ENCODE data around the gene HEATR5B.
"Not testable (repeated sequence)": the region's sequence is repeated elsewhere in the genome, so short reads cannot be mapped to it uniquely, and the experiment has no call there.

The HEATR5B gene

DNA sequence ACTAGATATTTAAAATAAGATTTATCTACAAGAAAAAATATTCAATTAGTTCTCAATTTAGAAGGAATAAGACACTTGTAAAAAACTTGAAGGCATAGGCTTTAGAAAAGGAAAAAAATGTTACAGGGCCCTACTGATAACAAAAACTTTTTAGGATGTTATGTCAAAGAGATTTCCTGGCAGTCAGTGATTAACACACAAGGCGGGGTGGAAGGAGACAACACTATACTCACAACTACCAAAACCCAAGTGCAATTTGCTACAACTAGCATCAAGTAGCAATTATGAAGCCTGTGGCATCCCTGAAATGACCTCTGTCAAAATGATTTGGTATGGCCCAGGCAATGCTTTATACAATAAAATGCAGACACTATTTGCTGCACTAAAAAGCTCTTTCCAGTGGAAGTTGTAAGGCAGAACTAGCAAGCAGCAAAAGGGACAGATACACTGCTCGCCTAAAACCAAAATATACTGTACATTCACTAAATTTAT is 133.1 kb downstream of the HEATR5B start:
- Histone ChIP-seq H3K27me3 (ENCODE audit: insufficient read depth, poor library complexity, severe bottlenecking) (no peaks in the 10 kb centered on the region), H3K27ac (replicated peaks) (no peak overlapping the region), H3K4me3 (replicated peaks; ENCODE audit: insufficient read depth, low read length) (no peak overlapping the region)
- DNase-seq (ENCODE audit: low read depth in 1 of 2, low spot score in 1 of 2), result no peak
- no peak for TF ChIP-seq POLR2AphosphoS5 (IDR thresholded peaks at IDR 0.05; ENCODE audit: low read depth)
- no peak for TF ChIP-seq GABPA (IDR thresholded peaks at IDR 0.05; ENCODE audit: low read depth)
- TF ChIP-seq, protein P1, sequence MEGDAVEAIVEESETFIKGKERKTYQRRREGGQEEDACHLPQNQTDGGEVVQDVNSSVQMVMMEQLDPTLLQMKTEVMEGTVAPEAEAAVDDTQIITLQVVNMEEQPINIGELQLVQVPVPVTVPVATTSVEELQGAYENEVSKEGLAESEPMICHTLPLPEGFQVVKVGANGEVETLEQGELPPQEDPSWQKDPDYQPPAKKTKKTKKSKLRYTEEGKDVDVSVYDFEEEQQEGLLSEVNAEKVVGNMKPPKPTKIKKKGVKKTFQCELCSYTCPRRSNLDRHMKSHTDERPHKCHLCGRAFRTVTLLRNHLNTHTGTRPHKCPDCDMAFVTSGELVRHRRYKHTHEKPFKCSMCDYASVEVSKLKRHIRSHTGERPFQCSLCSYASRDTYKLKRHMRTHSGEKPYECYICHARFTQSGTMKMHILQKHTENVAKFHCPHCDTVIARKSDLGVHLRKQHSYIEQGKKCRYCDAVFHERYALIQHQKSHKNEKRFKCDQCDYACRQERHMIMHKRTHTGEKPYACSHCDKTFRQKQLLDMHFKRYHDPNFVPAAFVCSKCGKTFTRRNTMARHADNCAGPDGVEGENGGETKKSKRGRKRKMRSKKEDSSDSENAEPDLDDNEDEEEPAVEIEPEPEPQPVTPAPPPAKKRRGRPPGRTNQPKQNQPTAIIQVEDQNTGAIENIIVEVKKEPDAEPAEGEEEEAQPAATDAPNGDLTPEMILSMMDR (IDR thresholded peaks at IDR 0.05; ENCODE audit: insufficient read depth, low read length), result no peak
- TF ChIP-seq SPI1 (IDR thresholded peaks at IDR 0.05; ENCODE audit: borderline replicate concordance, low read depth), result no peak
- TF ChIP-seq REST (IDR thresholded peaks at IDR 0.05; ENCODE audit: insufficient replicate concordance, low read depth), result no peak

DNA sequence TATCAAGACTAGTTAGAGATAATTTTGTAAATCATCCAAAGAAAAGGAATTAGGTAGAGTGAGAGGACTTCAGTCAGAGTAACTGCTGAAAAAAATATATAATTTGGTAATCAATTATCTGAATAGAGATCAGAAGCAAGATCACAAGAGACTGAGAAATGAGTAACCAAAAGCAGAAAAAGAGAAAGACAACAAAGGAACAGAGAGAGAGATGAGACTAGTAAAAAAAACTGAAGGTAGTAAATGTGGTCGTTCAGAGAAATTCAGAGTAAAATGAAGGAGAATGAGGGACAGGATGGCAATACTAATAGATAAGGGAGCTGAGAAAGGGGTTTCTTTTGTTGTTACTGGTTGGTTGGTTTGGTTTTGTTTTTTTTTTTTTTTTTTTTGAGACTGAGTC is 134.3 kb downstream of the HEATR5B start:
- no peak for DNase-seq (ENCODE audit: low read depth in 1 of 2, low spot score in 1 of 2)
- Histone ChIP-seq H3K27ac (replicated peaks) (no peak overlapping the region), H3K27me3 (ENCODE audit: insufficient read depth, poor library complexity, severe bottlenecking) (no peaks in the 10 kb centered on the region), H3K4me3 (replicated peaks; ENCODE audit: insufficient read depth, low read length) (no peak overlapping the region)
- TF ChIP-seq GABPA (IDR thresholded peaks at IDR 0.05; ENCODE audit: low read depth) (no peak), REST (IDR thresholded peaks at IDR 0.05; ENCODE audit: insufficient replicate concordance, low read depth) (no peak), SPI1 (IDR thresholded peaks at IDR 0.05; ENCODE audit: borderline replicate concordance, low read depth) (no peak), POLR2AphosphoS5 (IDR thresholded peaks at IDR 0.05; ENCODE audit: low read depth) (no peak)
- TF ChIP-seq, protein P1 (IDR thresholded peaks at IDR 0.05; ENCODE audit: insufficient read depth, low read length), result no peak

DNA sequence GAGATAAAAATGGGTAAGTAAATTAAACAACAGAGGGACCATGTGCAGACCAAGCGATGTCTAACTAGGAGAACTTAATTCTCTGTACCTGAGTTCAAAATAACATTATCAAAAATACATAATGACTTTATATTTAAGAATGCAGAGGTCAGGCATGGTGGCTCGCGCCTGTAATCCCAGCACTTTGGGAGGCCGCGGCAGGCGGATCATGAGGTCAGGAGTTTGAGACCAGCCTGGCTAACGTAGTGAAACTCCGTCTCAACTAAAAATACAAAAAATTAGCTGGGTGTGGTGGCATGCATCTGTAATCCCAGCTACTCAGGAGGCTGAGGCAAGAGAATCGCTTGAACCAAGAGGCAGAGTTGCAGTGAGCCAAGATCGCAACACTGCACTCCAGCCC is 138.9 kb downstream of the HEATR5B start:
- H3K27me3 ChIP-seq (ENCODE audit: insufficient read depth, poor library complexity, severe bottlenecking); H3K4me3 ChIP-seq (replicated peaks; ENCODE audit: insufficient read depth, low read length); H3K27ac ChIP-seq (replicated peaks); DNase-seq (ENCODE audit: low read depth in 1 of 2, low spot score in 1 of 2): not testable (repeated sequence)

- Histone ChIP-seq H3K4me3 (replicated peaks; ENCODE audit: insufficient read depth, low read length) (no peak overlapping the region), H3K27me3 (ENCODE audit: insufficient read depth, poor library complexity, severe bottlenecking) (no peaks in the 10 kb centered on the region), H3K27ac (replicated peaks) (no peak overlapping the region)
- no peak for TF ChIP-seq SPI1 (IDR thresholded peaks at IDR 0.05; ENCODE audit: borderline replicate concordance, low read depth)
- TF ChIP-seq REST (IDR thresholded peaks at IDR 0.05; ENCODE audit: insufficient replicate concordance, low read depth), result no peak
- TF ChIP-seq, protein P1 (IDR thresholded peaks at IDR 0.05; ENCODE audit: insufficient read depth, low read length), result no peak
- no peak for TF ChIP-seq GABPA (IDR thresholded peaks at IDR 0.05; ENCODE audit: low read depth)
- TF ChIP-seq POLR2AphosphoS5 (IDR thresholded peaks at IDR 0.05; ENCODE audit: low read depth), result no peak
- no peak for DNase-seq (ENCODE audit: low read depth in 1 of 2, low spot score in 1 of 2)
Measured at GRCh38 chr2:36941867-36942266, 142.3 kb downstream of the HEATR5B start.

DNA sequence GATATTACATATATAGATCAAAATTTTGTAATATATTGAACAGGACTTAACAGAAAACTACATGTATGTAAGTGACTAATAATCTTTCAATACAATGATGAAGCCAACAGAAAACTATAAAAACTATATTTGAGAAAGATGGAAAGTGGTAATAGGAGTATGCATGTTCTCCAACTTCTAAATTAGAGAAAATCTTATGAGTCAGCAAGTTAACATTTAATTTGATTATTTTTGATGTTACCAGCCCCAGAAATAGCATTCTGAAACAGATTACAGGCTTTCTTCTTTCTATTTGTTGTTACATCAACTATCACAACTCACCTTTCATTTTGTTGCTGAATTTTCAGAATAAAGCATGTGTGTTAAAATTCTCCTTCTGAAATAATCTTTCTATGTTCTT is 147.6 kb downstream of the HEATR5B start:
- H3K4me3 ChIP-seq (replicated peaks; ENCODE audit: insufficient read depth, low read length); H3K27ac ChIP-seq (replicated peaks); H3K27me3 ChIP-seq (ENCODE audit: insufficient read depth, poor library complexity, severe bottlenecking); DNase-seq (ENCODE audit: low read depth in 1 of 2, low spot score in 1 of 2): not testable (repeated sequence)

- not testable (repeated sequence) for DNase-seq (ENCODE audit: low read depth in 1 of 2, low spot score in 1 of 2); H3K27me3 ChIP-seq (ENCODE audit: insufficient read depth, poor library complexity, severe bottlenecking); H3K4me3 ChIP-seq (replicated peaks; ENCODE audit: insufficient read depth, low read length); H3K27ac ChIP-seq (replicated peaks)
Measured at GRCh38 chr2:36931688-36932087, 152.5 kb downstream of the HEATR5B start.
